MM.1S (cell line): Measurements from ENCODE around the gene DCUN1D5.

ENCODE experiments used
- CTCF ChIP-seq: fragments of 300-600 bp; sonication (generic); IDR thresholded peaks from 2 replicates; pipeline ENCODE4 v1.5.1; 2016; ENCODE audit warnings: antibody characterized with exemption, low read length, mixed read lengths
- EZH2 ChIP-seq: fragments of 300-600 bp; sonication (generic); optimal IDR thresholded peaks from 2 replicates; pipeline ENCODE3; 2017; ENCODE audit warnings: low read depth, mild to moderate bottlenecking, antibody characterized with exemption, low read length, mixed read lengths
- EZH2phosphoT487 ChIP-seq: fragments of 300-600 bp; sonication (generic); IDR thresholded peaks from 2 replicates; pipeline ENCODE4 v1.6.1; 2018; ENCODE audit warnings: antibody characterized with exemption, low read length

GRCh38 chr11:103076361-103076760 is 15.6 kb downstream of the DCUN1D5 start:
- TF ChIP-seq EZH2 = no peak
- no peak for TF ChIP-seq CTCF
- no peak for TF ChIP-seq EZH2phosphoT487
